Liver (tissue), 3 donors: Measurements from ENCODE around the gene CDH4.

ENCODE experiments used
- ATF3 ChIP-seq: IDR thresholded peaks from 2 replicates; pipeline ENCODE4 v1.6.1; 2016; ENCODE audit warnings: antibody characterized with exemption
- CTCF ChIP-seq: fragments of 150-350 bp; IDR thresholded peaks from 2 replicates; pipeline ENCODE4 v1.5.1; 2017; ENCODE audit warnings: improper control_type of control experiment, low read depth, low read length; ENCODE audit not compliant: missing input control
- FOXA1 ChIP-seq: IDR thresholded peaks from 2 replicates; pipeline ENCODE4 v1.6.1; 2016; ENCODE audit warnings: antibody characterized with exemption
- GABPA ChIP-seq, 2 donors: IDR thresholded peaks in 1 of 2; conservative IDR thresholded peaks in 1 of 2; 2 replicates each; pipeline ENCODE4 v1.6.1; 2016; ENCODE audit warnings: antibody characterized with exemption in 2 of 2, mild to moderate bottlenecking in 1 of 2, moderate library complexity in 1 of 2
- HNF4A ChIP-seq, 2 donors: conservative IDR thresholded peaks; 2 replicates each; pipeline ENCODE4 v1.6.1; 2016; ENCODE audit warnings: antibody characterized with exemption in 2 of 2, mild to moderate bottlenecking in 2 of 2
- JUND ChIP-seq, 2 donors: IDR thresholded peaks; 2 replicates each; pipeline ENCODE4 v1.6.1; 2016; ENCODE audit warnings: antibody characterized with exemption in 2 of 2
- MAX ChIP-seq: IDR thresholded peaks from 2 replicates; pipeline ENCODE4 v1.6.1; 2016; ENCODE audit warnings: antibody characterized with exemption
- RAD21 ChIP-seq, 2 donors: IDR thresholded peaks; 2 replicates each; pipeline ENCODE4 v1.6.1; 2016; ENCODE audit warnings: antibody characterized with exemption in 2 of 2, mild to moderate bottlenecking in 2 of 2
- SP1 ChIP-seq: IDR thresholded peaks from 2 replicates; pipeline ENCODE4 v1.6.1; 2018; ENCODE audit warnings: antibody characterized with exemption, mild to moderate bottlenecking
- TAF1 ChIP-seq: conservative IDR thresholded peaks from 2 replicates; pipeline ENCODE4 v1.6.1; 2016; ENCODE audit warnings: antibody characterized with exemption, mild to moderate bottlenecking
- TF ChIP-seq, protein P1 (sequence below): IDR thresholded peaks from 2 replicates; pipeline ENCODE4 v1.6.1; 2016; ENCODE audit warnings: antibody characterized with exemption, mild to moderate bottlenecking
- donor health status: healthy.
- donor health status: healthy.

DNA sequence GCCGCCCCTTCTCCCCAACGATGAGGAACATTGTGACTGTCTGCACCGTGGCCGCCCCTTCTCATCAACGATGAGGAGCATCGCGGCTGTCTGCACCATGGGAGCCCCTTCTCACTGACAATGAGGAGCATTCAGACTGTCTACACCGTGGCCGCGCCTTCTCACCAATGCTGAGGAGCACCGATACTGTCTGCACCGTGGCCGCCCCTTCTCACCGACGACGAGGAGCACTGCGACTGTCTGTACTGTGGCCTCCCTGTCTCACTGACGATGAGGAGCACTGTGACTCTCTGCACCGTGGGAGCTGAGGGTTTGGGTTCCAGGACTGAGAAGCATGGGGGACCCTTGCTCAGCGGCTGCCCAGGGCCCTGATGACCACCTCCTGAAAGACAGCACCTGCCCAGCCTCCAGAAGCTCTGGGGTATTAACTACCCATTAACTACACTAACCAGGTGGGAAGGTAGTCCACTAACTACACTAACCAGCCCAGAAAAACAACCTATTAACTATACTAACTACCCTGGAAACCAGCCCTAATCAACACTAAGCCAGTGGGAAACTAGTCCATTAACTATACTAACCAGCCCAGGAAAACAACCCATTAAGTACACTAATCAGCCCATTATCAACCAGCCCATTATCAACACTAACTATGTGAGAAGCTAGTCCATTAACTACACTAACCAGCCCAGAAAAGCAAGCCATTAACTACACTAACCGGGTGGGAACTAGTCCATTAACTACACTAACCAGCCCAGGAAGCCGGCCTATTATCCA, 696.7 kb downstream of the CDH4 start:
- TF ChIP-seq CTCF (no peak), TAF1 (no peak), MAX (no peak), FOXA1 (no peak), JUND (IDR thresholded peaks at IDR 0.05) (no peak), ATF3 (no peak), RAD21 (IDR thresholded peaks at IDR 0.05) (no peak), SP1 (no peak), GABPA (IDR thresholded peaks at IDR 0.05 in 1 of 2, conservative IDR thresholded peaks at IDR 0.05 in 1 of 2) (no peak), HNF4A (conservative IDR thresholded peaks at IDR 0.05) (no peak)
- TF ChIP-seq, protein P1, sequence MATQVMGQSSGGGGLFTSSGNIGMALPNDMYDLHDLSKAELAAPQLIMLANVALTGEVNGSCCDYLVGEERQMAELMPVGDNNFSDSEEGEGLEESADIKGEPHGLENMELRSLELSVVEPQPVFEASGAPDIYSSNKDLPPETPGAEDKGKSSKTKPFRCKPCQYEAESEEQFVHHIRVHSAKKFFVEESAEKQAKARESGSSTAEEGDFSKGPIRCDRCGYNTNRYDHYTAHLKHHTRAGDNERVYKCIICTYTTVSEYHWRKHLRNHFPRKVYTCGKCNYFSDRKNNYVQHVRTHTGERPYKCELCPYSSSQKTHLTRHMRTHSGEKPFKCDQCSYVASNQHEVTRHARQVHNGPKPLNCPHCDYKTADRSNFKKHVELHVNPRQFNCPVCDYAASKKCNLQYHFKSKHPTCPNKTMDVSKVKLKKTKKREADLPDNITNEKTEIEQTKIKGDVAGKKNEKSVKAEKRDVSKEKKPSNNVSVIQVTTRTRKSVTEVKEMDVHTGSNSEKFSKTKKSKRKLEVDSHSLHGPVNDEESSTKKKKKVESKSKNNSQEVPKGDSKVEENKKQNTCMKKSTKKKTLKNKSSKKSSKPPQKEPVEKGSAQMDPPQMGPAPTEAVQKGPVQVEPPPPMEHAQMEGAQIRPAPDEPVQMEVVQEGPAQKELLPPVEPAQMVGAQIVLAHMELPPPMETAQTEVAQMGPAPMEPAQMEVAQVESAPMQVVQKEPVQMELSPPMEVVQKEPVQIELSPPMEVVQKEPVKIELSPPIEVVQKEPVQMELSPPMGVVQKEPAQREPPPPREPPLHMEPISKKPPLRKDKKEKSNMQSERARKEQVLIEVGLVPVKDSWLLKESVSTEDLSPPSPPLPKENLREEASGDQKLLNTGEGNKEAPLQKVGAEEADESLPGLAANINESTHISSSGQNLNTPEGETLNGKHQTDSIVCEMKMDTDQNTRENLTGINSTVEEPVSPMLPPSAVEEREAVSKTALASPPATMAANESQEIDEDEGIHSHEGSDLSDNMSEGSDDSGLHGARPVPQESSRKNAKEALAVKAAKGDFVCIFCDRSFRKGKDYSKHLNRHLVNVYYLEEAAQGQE = no peak
